OCI-LY1 (cell line): ENCODE results near the gene PARVA.

Source experiments
- H2AFZ ChIP-seq: fragments of 200-600 bp; sonication (generic), shearing (Covaris generic); 2 replicates; pipeline ENCODE4 v1.6.0; 2014; ENCODE audit warnings: antibody characterized with exemption, mild to moderate bottlenecking, low read length
- H3F3A ChIP-seq: fragments of 200-600 bp; sonication (generic), shearing (Covaris generic); 2 replicates; pipeline ENCODE4 v1.6.0; 2014; ENCODE audit warnings: mild to moderate bottlenecking, antibody characterized with exemption, low read length, moderate library complexity; ENCODE audit not compliant: insufficient read depth
- H3K27ac ChIP-seq: fragments of 200-600 bp; sonication (generic); 2 replicates; pipeline ENCODE4 v1.5.1; 2014; ENCODE audit warnings: low read length, mixed run types, mild to moderate bottlenecking, low read depth; ENCODE audit not compliant: poor library complexity, severe bottlenecking
- H3K27me3 ChIP-seq: fragments of 200-600 bp; sonication (generic); 2 replicates; pipeline ENCODE4 v1.6.0; 2014; ENCODE audit warnings: antibody characterized with exemption, mild to moderate bottlenecking, low read length, moderate library complexity; ENCODE audit not compliant: insufficient read depth
- H3K36me3 ChIP-seq: fragments of 200-600 bp; sonication (generic); 2 replicates; pipeline ENCODE4 v1.6.1; 2014; ENCODE audit warnings: mild to moderate bottlenecking, antibody characterized with exemption, low read length, moderate library complexity, mixed read lengths; ENCODE audit not compliant: insufficient read depth
- H3K4me1 ChIP-seq: fragments of 200-600 bp; sonication (generic); 2 replicates; pipeline ENCODE4 v1.5.1; 2014; ENCODE audit warnings: mild to moderate bottlenecking, low read length, moderate library complexity; ENCODE audit not compliant: insufficient read depth, severe bottlenecking
- H3K4me2 ChIP-seq: fragments of 200-600 bp; sonication (generic), shearing (Covaris generic); 2 replicates; pipeline ENCODE4 v1.6.1; 2014; ENCODE audit warnings: low read length
- H3K4me3 ChIP-seq: fragments of 200-600 bp; sonication (generic); 2 replicates; pipeline ENCODE4 v1.5.1; 2014; ENCODE audit warnings: low read length, low read depth, mild to moderate bottlenecking, mixed read lengths; ENCODE audit not compliant: poor library complexity, severe bottlenecking
- H3K79me2 ChIP-seq: fragments of 200-600 bp; shearing (Covaris generic); 2 replicates; pipeline ENCODE4 v1.6.1; 2016; ENCODE audit warnings: mixed run types, low read length, mixed read lengths; ENCODE audit not compliant: insufficient read depth
- H3K9ac ChIP-seq: fragments of 200-600 bp; sonication (generic), shearing (Covaris generic); 2 replicates; pipeline ENCODE4 v1.6.1; 2014; ENCODE audit warnings: mild to moderate bottlenecking, low read length, mixed read lengths
- H3K9me2 ChIP-seq: fragments of 200-600 bp; sonication (generic), shearing (Covaris generic); 2 replicates; pipeline ENCODE4 v1.6.1; 2014; ENCODE audit warnings: low read depth, mild to moderate bottlenecking, low read length, mixed read lengths
- H3K9me3 ChIP-seq: fragments of 200-600 bp; shearing (Covaris generic); 2 replicates; pipeline ENCODE4 v1.6.1; 2014; ENCODE audit warnings: low read length, mixed read lengths
- H4K20me1 ChIP-seq: fragments of 200-600 bp; sonication (generic), shearing (Covaris generic); 2 replicates; pipeline ENCODE4 v1.6.0; 2016; ENCODE audit warnings: mild to moderate bottlenecking, low read length; ENCODE audit not compliant: insufficient read depth
- EZH2 ChIP-seq: fragments of 200-600 bp; sonication (generic), shearing (Covaris generic); IDR thresholded peaks from 2 replicates; pipeline ENCODE4 v1.8.0; 2017; ENCODE audit warnings: borderline replicate concordance, mixed run types, mild to moderate bottlenecking, antibody characterized with exemption, low read length, moderate library complexity, mixed read lengths
- TF ChIP-seq, protein P1 (sequence below): fragments of 200-600 bp; sonication (generic), shearing (Covaris generic); IDR thresholded peaks from 2 replicates; pipeline ENCODE4 v1.5.1; 2017; ENCODE audit warnings: mild to moderate bottlenecking, antibody characterized with exemption, low read length, moderate library complexity, mixed read lengths

PARVA gene

DNA sequence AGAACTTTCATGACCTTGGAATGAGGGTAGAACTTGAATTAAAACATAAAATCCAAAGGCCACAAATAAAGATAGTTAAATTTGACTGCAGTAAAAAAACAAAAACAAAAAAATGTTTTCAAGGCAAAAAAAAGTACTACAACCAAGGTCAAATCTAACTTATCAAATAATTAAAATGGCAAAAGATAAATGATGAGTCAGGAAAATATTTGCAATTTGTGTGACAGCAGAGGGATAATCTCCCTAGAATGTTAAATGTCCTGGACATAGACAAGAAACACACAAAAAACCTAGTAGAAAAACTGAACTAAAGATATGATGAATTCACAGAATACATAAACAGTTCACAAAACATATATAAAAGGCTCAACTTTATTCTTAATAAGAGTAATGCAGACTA is 186.6 kb downstream of the PARVA start:
- TF ChIP-seq EZH2: no peak
- TF ChIP-seq, protein P1, sequence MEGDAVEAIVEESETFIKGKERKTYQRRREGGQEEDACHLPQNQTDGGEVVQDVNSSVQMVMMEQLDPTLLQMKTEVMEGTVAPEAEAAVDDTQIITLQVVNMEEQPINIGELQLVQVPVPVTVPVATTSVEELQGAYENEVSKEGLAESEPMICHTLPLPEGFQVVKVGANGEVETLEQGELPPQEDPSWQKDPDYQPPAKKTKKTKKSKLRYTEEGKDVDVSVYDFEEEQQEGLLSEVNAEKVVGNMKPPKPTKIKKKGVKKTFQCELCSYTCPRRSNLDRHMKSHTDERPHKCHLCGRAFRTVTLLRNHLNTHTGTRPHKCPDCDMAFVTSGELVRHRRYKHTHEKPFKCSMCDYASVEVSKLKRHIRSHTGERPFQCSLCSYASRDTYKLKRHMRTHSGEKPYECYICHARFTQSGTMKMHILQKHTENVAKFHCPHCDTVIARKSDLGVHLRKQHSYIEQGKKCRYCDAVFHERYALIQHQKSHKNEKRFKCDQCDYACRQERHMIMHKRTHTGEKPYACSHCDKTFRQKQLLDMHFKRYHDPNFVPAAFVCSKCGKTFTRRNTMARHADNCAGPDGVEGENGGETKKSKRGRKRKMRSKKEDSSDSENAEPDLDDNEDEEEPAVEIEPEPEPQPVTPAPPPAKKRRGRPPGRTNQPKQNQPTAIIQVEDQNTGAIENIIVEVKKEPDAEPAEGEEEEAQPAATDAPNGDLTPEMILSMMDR: no peak
- no peaks in the 10 kb centered on the region for H3K27me3 ChIP-seq
- no peak overlapping the region for H3K4me3 ChIP-seq
- H3K4me1 ChIP-seq: no peaks in the 10 kb centered on the region
- H3K27ac ChIP-seq: no peak overlapping the region
- H3F3A ChIP-seq: no peaks in the 10 kb centered on the region
- H3K9me3 ChIP-seq: no peaks in the 10 kb centered on the region
- no peak overlapping the region for H3K4me2 ChIP-seq
- H4K20me1 ChIP-seq: no peaks in the 10 kb centered on the region
- no peaks in the 10 kb centered on the region for H3K79me2 ChIP-seq
- no peaks in the 10 kb centered on the region for H3K9me2 ChIP-seq
- H3K9ac ChIP-seq: no peak overlapping the region
- H3K36me3 ChIP-seq: no peaks in the 10 kb centered on the region
- H2AFZ ChIP-seq: no peak overlapping the region

DNA sequence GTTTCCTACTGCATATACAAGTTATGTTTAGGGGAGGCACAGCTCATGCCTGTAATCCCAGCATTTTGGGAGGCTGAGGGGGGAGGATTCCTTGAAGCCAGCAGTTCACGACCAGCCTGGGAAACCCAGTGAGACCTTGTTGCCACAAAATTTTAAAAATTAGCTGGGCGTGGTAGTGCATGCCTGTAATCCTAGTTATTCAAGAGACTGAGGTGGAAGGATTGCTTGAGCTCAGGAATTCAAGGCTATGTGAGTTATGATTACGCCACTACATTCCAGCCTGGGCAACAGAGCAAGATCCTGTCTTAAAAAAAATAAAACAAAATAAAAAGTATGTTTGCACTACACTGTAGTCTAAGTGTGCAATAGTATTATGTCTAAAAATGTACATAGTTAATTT is 188.0 kb downstream of the PARVA start:
- H3K36me3 ChIP-seq: no peaks in the 10 kb centered on the region
- H3K4me3 ChIP-seq: no peak overlapping the region
- H3K9me3 ChIP-seq: no peaks in the 10 kb centered on the region
- H3K27ac ChIP-seq: no peak overlapping the region
- no peak overlapping the region for H2AFZ ChIP-seq
- no peaks in the 10 kb centered on the region for H3K27me3 ChIP-seq
- H4K20me1 ChIP-seq: no peaks in the 10 kb centered on the region
- H3K79me2 ChIP-seq: no peaks in the 10 kb centered on the region
- no peaks in the 10 kb centered on the region for H3K9me2 ChIP-seq
- no peak overlapping the region for H3K4me2 ChIP-seq
- no peaks in the 10 kb centered on the region for H3K4me1 ChIP-seq
- H3K9ac ChIP-seq: no peak overlapping the region
- TF ChIP-seq, protein P1: no peak
- TF ChIP-seq EZH2: no peak
- no peaks in the 10 kb centered on the region for H3F3A ChIP-seq

DNA sequence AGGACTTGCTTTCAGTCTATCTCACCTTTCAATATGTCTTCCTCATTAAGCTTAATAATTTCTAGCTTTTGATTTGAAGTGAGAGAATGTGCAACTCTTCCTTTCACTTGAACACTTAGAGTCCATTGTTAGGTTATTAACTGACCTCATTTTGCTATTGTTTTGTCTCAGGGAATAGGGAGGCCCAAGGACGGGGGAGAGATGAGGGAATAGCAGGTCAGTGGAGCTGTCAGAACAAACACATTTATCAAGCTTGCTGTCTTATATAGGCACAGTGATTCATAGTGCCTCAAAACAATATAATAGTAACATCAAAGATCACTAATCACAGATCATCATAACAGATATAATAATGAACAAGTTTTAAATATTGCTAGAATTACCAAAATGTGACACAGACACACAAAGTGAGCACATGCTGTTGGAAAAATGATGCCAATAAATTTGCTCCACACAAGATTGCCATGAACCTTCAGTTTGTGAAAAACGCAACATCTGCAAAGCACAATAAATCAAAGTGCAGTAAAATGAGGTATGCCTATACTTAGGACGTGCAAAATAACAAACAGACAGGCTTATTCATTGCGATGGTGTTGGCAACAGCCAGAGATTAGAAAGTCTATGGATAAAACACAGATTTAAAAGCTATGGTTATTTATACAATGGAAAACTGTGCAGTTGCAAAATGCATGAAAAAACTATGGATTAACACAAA is 190.5 kb downstream of the PARVA start:
- Histone ChIP-seq H3F3A (no peaks in the 10 kb centered on the region), H3K36me3 (no peaks in the 10 kb centered on the region), H3K9ac (no peak overlapping the region), H3K4me2 (no peak overlapping the region), H3K79me2 (no peaks in the 10 kb centered on the region), H3K4me1 (no peaks in the 10 kb centered on the region), H4K20me1 (no peaks in the 10 kb centered on the region), H2AFZ (no peak overlapping the region), H3K27ac (no peak overlapping the region), H3K9me3 (no peaks in the 10 kb centered on the region), H3K9me2 (no peaks in the 10 kb centered on the region), H3K4me3 (no peak overlapping the region), H3K27me3 (no peaks in the 10 kb centered on the region)
- TF ChIP-seq, protein P1: no peak
- TF ChIP-seq EZH2: no peak
